ENCODE measurements around the gene PMVK. TPM values are rescaled to one million over a fixed set of nuclear protein-coding genes. Genes with fewer than 3 reads are reported as not detected.

PMVK gene
- total and polyA plus RNA-seq, 10 of the 15 experiments (the other 5 are each of a cell fraction or from before 2014, with no cell fraction given): 6.0 to 121 (median 49.4) TPM

DNA sequence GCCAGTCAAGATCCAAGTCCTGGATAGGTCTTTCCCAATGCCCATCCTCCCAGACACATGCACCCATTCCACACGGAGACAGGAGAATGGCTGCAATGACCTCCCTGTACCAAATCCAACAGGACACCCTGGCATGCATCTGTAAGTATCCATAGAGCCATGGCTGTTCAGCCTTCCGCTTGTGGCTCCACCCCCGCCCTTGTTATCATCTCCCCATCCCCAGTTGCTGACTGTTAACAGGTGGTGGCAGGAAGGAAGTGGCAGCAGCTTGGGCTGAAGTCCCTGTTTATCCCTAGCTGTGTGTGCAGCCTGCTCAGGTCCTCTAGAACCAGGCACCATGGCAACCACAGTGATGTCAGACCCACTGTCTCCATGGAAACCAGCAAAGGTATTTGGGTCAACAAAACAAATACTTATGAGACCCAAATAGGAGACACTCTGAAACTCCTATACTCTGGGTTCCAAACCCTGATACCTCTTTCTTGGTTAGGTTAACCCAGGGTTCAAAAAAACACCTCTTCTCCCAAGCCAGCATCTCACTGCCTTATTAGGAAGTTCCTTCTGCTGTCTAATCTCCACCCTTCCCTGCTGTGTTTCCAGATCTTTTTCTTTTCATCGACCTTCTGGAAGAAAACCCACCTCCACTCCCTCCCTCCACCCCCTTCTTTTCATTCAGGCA lies 18.7 kb upstream of the PMVK start:
- Histone ChIP-seq H3K4me3 (peak overlapping the region; percentile 81), H2AFZ (ENCODE audit: control insufficient read depth, low read depth, low read length) (no peak overlapping the region), H3K9ac (ENCODE audit: control insufficient read depth, insufficient read depth, low read length) (peak overlapping the region; percentile 69), H3K27ac (ENCODE audit: control insufficient read depth, insufficient read depth) (peak overlapping the region; percentile 72), H3K79me2 (ENCODE audit: control insufficient read depth, insufficient read depth, low read length) (peaks cover 12% of the 10 kb centered on the region), H3K4me1 (ENCODE audit: control insufficient read depth, insufficient read depth, low read length) (peaks cover 42% of the 10 kb centered on the region), H3K27me3 (replicated peaks in 1 of 2; ENCODE audit: control insufficient read depth in 2 of 2, insufficient read depth in 2 of 2, low read length in 1 of 2) (no peaks in the 10 kb centered on the region), H3K4me2 (ENCODE audit: control insufficient read depth, insufficient read depth) (peak overlapping the region; percentile 93), H3K9me3 (replicated peaks; ENCODE audit: control insufficient read depth, insufficient read depth, low read length) (no peaks in the 10 kb centered on the region), H3K36me3 (ENCODE audit: control insufficient read depth in 2 of 2, insufficient read depth in 2 of 2, low read length in 1 of 2) (peaks cover 3 to 5% of the 10 kb centered on the region in 2 experiments; a peak in 2 of 4 replicates), H4K20me1 (ENCODE audit: control insufficient read depth, insufficient read depth) (no peaks in the 10 kb centered on the region)
- 0% methylated on average over 4 of the region's 4 CpGs for WGBS (ENCODE audit: insufficient coverage, insufficient replicate concordance, low lambda C conversion rate, missing lambda C conversion rate)
- in situ Hi-C loops (cut with MboI): no loop called here
- no peak for DNase-seq (ENCODE audit: low read depth, low spot score)
- CTCF ChIA-PET: interaction anchor here (0.6 to 3.0 kb wide), 22 partner anchors 10 to 286 kb away, joined by 3 to 17 read pairs (median 4); partner anchors contain the start of genes ADAM15, FLAD1, KRTCAP2 and LENEP
- peak; percentile 68 for FAIRE-seq
- peak; percentile 83 for ATAC-seq
- RAD21 ChIA-PET (ENCODE audit: unreplicated experiment): interaction anchor here (0.6 to 2.6 kb wide), 18 partner anchors 15 to 1009 kb away, joined by 3 to 16 read pairs (median 4); partner anchors contain the start of genes ADAM15, DENND4B, FLAD1 and KCNN3
- intact Hi-C loops (cut with micrococcal nuclease; ENCODE audit: unreplicated experiment): no loop called here
- POLR2A ChIA-PET: interaction anchor here (0.9 to 12.3 kb wide), 17 partner anchors 10 to 334 kb away, joined by 3 to 140 read pairs (median 5); partner anchors contain the start of genes CKS1B, FLAD1, KCNN3 and PMVK
- SMC1A ChIA-PET (ENCODE audit: uncharacterized antibody, unreplicated experiment): interaction anchor here (0.7 to 2.5 kb wide), 19 partner anchors 15 to 395 kb away, joined by 3 to 21 read pairs (median 4); partner anchors contain the start of genes FLAD1, PMVK and SHC1
- BruUV-seq (replicated peaks): TSS peak; percentile 44
- TF ChIP-seq TCF12 (IDR thresholded peaks at IDR 0.05; ENCODE audit: low read depth, low read length) (0 out of 2 replicates have a peak, but pooled peaks have one; percentile 57), EP300 (IDR thresholded peaks at IDR 0.05; ENCODE audit: borderline replicate concordance in 1 of 2, control insufficient read depth in 1 of 2, low read depth in 2 of 2, low read length in 2 of 2) (peak in 1 of 2 experiments; percentile 63; a peak in 1 of 4 replicates), IKZF2 (IDR thresholded peaks at IDR 0.05) (peak in 1 of 2 experiments; percentile 46; a peak in 1 of 4 replicates), TCF3 (IDR thresholded peaks at IDR 0.05; ENCODE audit: borderline replicate concordance, insufficient read depth, low read depth, low read length) (0 out of 2 replicates have a peak, but pooled peaks have one; percentile 65), SIX5 (IDR thresholded peaks at IDR 0.05; ENCODE audit: low read depth, low read length, severe bottlenecking) (no peak), RFX5 (IDR thresholded peaks at IDR 0.05; ENCODE audit: low read depth, low read length) (0 out of 2 replicates have a peak, but pooled peaks have one; percentile 40), SPI1 (IDR thresholded peaks at IDR 0.05; ENCODE audit: borderline replicate concordance, insufficient read depth, low read depth, low read length) (peak; percentile 61; the same call in 1 of the 2 replicates), SRF (IDR thresholded peaks at IDR 0.05; ENCODE audit: low read depth in 2 of 2, low read length in 2 of 2) (peak in 1 of 2 experiments; percentile 88; a peak in 2 of 4 replicates), HDAC6 (IDR thresholded peaks at IDR 0.05; ENCODE audit: unreplicated experiment) (no peak), SMAD1 (IDR thresholded peaks at IDR 0.05; ENCODE audit: low read depth, partially characterized antibody) (no peak), IRF4 (IDR thresholded peaks at IDR 0.05; ENCODE audit: low read depth, low read length) (no peak), ZNF207 (IDR thresholded peaks at IDR 0.05; ENCODE audit: borderline replicate concordance) (no peak)
- TF ChIP-seq, protein P1, sequence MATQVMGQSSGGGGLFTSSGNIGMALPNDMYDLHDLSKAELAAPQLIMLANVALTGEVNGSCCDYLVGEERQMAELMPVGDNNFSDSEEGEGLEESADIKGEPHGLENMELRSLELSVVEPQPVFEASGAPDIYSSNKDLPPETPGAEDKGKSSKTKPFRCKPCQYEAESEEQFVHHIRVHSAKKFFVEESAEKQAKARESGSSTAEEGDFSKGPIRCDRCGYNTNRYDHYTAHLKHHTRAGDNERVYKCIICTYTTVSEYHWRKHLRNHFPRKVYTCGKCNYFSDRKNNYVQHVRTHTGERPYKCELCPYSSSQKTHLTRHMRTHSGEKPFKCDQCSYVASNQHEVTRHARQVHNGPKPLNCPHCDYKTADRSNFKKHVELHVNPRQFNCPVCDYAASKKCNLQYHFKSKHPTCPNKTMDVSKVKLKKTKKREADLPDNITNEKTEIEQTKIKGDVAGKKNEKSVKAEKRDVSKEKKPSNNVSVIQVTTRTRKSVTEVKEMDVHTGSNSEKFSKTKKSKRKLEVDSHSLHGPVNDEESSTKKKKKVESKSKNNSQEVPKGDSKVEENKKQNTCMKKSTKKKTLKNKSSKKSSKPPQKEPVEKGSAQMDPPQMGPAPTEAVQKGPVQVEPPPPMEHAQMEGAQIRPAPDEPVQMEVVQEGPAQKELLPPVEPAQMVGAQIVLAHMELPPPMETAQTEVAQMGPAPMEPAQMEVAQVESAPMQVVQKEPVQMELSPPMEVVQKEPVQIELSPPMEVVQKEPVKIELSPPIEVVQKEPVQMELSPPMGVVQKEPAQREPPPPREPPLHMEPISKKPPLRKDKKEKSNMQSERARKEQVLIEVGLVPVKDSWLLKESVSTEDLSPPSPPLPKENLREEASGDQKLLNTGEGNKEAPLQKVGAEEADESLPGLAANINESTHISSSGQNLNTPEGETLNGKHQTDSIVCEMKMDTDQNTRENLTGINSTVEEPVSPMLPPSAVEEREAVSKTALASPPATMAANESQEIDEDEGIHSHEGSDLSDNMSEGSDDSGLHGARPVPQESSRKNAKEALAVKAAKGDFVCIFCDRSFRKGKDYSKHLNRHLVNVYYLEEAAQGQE (IDR thresholded peaks at IDR 0.05; ENCODE audit: low read depth, low read length): no peak
- TF ChIP-seq, protein P2, sequence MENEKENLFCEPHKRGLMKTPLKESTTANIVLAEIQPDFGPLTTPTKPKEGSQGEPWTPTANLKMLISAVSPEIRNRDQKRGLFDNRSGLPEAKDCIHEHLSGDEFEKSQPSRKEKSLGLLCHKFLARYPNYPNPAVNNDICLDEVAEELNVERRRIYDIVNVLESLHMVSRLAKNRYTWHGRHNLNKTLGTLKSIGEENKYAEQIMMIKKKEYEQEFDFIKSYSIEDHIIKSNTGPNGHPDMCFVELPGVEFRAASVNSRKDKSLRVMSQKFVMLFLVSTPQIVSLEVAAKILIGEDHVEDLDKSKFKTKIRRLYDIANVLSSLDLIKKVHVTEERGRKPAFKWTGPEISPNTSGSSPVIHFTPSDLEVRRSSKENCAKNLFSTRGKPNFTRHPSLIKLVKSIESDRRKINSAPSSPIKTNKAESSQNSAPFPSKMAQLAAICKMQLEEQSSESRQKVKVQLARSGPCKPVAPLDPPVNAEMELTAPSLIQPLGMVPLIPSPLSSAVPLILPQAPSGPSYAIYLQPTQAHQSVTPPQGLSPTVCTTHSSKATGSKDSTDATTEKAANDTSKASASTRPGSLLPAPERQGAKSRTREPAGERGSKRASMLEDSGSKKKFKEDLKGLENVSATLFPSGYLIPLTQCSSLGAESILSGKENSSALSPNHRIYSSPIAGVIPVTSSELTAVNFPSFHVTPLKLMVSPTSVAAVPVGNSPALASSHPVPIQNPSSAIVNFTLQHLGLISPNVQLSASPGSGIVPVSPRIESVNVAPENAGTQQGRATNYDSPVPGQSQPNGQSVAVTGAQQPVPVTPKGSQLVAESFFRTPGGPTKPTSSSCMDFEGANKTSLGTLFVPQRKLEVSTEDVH (IDR thresholded peaks at IDR 0.05; ENCODE audit: low read depth, partially characterized antibody): no peak
